Gastroesophageal sphincter (tissue), 3 donors: Measurements from ENCODE around the gene SPTBN5.

Source experiments
- CTCF ChIP-seq, 4 experiments: fragments of 200-600 bp in 2 of 4; fragments of 450-650 bp in 2 of 4; sonication (generic) in 1 of 4; IDR thresholded peaks; one replicate each; pipeline ENCODE4 v1.5.1; 2017 to 2019; ENCODE audit warnings: antibody characterized with exemption in 4 of 4, mild to moderate bottlenecking in 2 of 4, moderate library complexity in 2 of 4
- EP300 ChIP-seq: sonication (generic); formaldehyde crosslinking; IDR thresholded peaks from one replicate; pipeline ENCODE4 v1.6.1; 2017; ENCODE audit warnings: antibody characterized with exemption, mild to moderate bottlenecking
- POLR2A ChIP-seq, 2 donors: fragments of 450-650 bp; IDR thresholded peaks; one replicate each; pipeline ENCODE4 v1.6.1; 2017; ENCODE audit warnings: antibody characterized with exemption in 2 of 2, mild to moderate bottlenecking in 2 of 2, moderate library complexity in 1 of 2
- POLR2AphosphoS5 ChIP-seq: sonication (generic); formaldehyde crosslinking; IDR thresholded peaks from one replicate; pipeline ENCODE4 v1.6.1; 2017; ENCODE audit warnings: antibody characterized with exemption

GRCh38 chr15:41891946-41892345 lies 1.9 kb downstream of the SPTBN5 start:
- TF ChIP-seq POLR2A (IDR thresholded peaks at IDR 0.05), result no peak
- no peak for TF ChIP-seq CTCF (IDR thresholded peaks at IDR 0.05)
- TF ChIP-seq POLR2AphosphoS5, result no peak
- no peak for TF ChIP-seq EP300
